NCI-H1105 (cell line): ENCODE measurements around the gene LAMTOR5.

Experiments
- DNase-seq: peaks from one replicate; lab custom pipeline; 2025; lab: John Stamatoyannopoulos, UW

LAMTOR5 gene

DNA sequence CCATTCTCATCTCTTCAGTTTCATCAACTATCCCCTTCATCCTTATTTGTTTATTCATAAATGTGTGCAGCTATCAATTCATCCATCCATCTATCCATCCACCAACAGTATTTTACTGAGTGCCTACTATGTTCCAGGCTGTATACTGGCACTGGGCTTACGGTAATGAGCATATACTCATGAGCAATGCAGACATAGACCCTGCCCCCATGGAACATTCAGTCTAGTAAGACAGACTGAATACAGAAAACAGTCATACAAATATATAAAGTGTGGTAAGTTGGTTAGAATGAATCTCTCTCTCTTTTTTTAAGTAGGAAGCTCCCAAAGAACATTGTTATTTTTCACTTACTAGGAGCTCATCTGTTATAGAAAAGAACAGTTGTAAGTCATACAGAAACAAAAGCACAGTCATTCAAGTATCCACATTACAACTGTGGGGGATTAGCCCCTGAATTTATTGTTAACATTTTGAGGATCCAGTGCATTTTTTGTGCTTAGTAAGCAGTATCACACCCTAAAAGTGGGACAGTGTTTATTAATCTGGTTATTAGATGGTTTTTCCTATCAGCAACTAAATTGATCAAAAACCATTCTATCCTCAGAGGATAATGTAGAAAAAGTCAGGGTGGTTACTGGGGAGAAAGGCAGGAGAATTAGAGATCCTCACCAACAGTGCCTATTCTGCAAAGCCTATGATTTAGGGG is 20.3 kb downstream of the LAMTOR5 start:
- no peak for DNase-seq

- no peak for DNase-seq
Measured at GRCh38 chr1:110385369-110385768, 22.1 kb downstream of the LAMTOR5 start.

GRCh38 chr1:110384581-110385321 is 22.7 kb downstream of the LAMTOR5 start:
- no peak for DNase-seq

- no peak for DNase-seq
Measured at GRCh38 chr1:110383251-110383990, 24.1 kb downstream of the LAMTOR5 start.

GRCh38 chr1:110380672-110381283 is 26.7 kb downstream of the LAMTOR5 start:
- DNase-seq, result no peak

- DNase-seq, result no peak
Measured at GRCh38 chr1:110375490-110375889, 32.0 kb downstream of the LAMTOR5 start.

DNA sequence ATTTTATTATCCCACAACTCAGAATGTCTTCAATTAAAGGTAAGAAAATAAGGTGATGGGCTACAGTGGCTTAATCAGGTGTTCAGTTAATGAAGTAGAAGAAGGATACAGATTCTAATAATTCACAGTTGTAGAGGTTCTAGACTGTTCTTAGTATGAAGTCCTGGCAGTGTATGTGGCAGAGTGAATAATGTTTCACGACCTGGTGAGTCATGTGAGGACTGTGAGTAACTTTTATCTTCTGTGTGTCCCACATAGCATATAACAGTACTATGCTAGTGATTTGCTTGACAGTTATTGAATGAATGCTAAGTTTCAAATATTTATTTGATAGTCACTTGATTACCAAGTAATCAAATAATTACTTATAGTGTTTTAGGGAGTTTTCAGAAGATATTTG is 36.7 kb downstream of the LAMTOR5 start:
- no peak for DNase-seq

GRCh38 chr1:110364221-110364620 is 43.3 kb downstream of the LAMTOR5 start:
- DNase-seq, result no peak

- DNase-seq, result no peak
Measured at GRCh38 chr1:110361856-110362255, 45.6 kb downstream of the LAMTOR5 start.

GRCh38 chr1:110360431-110360830 is 47.1 kb downstream of the LAMTOR5 start:
- DNase-seq, result no peak

DNA sequence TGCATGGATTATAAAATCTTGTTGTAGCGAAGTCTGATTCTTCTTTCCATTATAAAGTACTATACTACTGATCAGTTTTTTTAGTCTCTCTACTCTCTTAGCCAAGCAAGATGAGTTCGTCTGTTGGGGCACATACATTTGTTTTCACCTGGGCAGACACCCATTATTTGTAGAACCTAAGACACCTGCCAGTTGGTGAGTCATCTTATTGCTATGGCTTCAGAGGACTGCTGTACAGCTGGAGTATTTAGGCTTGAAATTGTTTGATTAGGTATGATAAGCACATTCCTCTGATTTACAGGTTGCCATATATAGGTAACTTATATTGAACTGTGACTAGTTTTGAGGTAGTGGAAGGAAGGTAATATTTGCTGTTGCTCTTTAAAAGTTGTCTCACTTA is 51.1 kb downstream of the LAMTOR5 start:
- DNase-seq, result no peak

DNA sequence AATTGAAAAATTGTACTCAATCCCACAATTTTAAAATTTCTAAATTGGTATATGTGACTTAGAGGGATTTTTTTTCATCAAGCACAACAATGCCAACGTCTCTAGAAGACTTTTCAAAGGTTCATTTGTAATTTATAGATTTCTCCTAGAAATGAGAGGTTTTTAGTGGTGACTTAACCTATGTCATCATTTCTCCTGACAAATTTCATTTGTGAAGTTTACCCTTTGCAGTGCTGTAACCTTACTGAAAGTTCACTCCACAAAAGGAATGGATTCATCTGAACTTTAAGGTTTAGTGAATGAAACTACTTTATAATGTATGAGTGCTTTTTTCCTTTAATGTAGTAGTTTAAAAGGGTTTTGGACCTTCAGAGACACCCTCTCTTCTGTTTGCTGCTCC is 52.2 kb downstream of the LAMTOR5 start:
- DNase-seq, result no peak
